Stimulated activated CD4-positive, alpha-beta T cell treated with anti-CD3 and anti-CD28 coated beads, Interleukin-1b, Interleukin-23, amount 100 ng/mL, for 24 hours (primary cell): Measurements from ENCODE around the gene KAZN.

Experiments used
- DNase-seq, 4 experiments: peaks; one replicate each; pipeline ENCODE4 v3.0.0-alpha.2; 2020; ENCODE audit warnings: low read depth in 4 of 4, low spot score in 1 of 4

The KAZN gene

GRCh38 chr1:14845851-14846250 lies 247.4 kb downstream of the KAZN start:
- no peak for DNase-seq

- DNase-seq = no peak
Measured at GRCh38 chr1:14846688-14847087, 248.2 kb downstream of the KAZN start.

GRCh38 chr1:14848203-14848602 lies 249.7 kb downstream of the KAZN start:
- no peak for DNase-seq

GRCh38 chr1:14848625-14849024 lies 250.1 kb downstream of the KAZN start:
- no peak for DNase-seq

GRCh38 chr1:14849038-14849437 lies 250.6 kb downstream of the KAZN start:
- no peak for DNase-seq

- DNase-seq = no peak
Measured at GRCh38 chr1:14850563-14850962, 252.1 kb downstream of the KAZN start.

GRCh38 chr1:14851760-14852159 lies 253.3 kb downstream of the KAZN start:
- no peak for DNase-seq

- DNase-seq = no peak
Measured at GRCh38 chr1:14852291-14852690, 253.8 kb downstream of the KAZN start.

GRCh38 chr1:14853518-14853917 lies 255.0 kb downstream of the KAZN start:
- DNase-seq = no peak

GRCh38 chr1:14855268-14855667 lies 256.8 kb downstream of the KAZN start:
- DNase-seq = no peak

- no peak for DNase-seq
Measured at GRCh38 chr1:14855801-14856200, 257.3 kb downstream of the KAZN start.

- DNase-seq = no peak
Measured at GRCh38 chr1:14857436-14858195, 259.1 kb downstream of the KAZN start.

- DNase-seq = no peak
Measured at GRCh38 chr1:14862114-14862771, 263.8 kb downstream of the KAZN start.

GRCh38 chr1:14865106-14865505 lies 266.6 kb downstream of the KAZN start:
- no peak for DNase-seq

- no peak for DNase-seq
Measured at GRCh38 chr1:14866911-14867612, 268.6 kb downstream of the KAZN start.

GRCh38 chr1:14869187-14869586 lies 270.7 kb downstream of the KAZN start:
- DNase-seq = no peak

GRCh38 chr1:14871218-14871970 lies 272.9 kb downstream of the KAZN start:
- DNase-seq = no peak

GRCh38 chr1:14872762-14873161 lies 274.3 kb downstream of the KAZN start:
- DNase-seq = no peak

- DNase-seq = no peak
Measured at GRCh38 chr1:14873677-14874076, 275.2 kb downstream of the KAZN start.

GRCh38 chr1:14875524-14876509 lies 277.3 kb downstream of the KAZN start:
- DNase-seq = no peak
